ENCODE data around the gene SELENOM.
"Not testable (repeated sequence)": the region's sequence is repeated elsewhere in the genome, so short reads cannot be mapped to it uniquely, and the experiment has no call there.

The SELENOM gene

GRCh38 chr22:31089160-31090100 lies 17.9 kb downstream of the SELENOM start:
- DNase-seq, result peak; percentile 52

DNA sequence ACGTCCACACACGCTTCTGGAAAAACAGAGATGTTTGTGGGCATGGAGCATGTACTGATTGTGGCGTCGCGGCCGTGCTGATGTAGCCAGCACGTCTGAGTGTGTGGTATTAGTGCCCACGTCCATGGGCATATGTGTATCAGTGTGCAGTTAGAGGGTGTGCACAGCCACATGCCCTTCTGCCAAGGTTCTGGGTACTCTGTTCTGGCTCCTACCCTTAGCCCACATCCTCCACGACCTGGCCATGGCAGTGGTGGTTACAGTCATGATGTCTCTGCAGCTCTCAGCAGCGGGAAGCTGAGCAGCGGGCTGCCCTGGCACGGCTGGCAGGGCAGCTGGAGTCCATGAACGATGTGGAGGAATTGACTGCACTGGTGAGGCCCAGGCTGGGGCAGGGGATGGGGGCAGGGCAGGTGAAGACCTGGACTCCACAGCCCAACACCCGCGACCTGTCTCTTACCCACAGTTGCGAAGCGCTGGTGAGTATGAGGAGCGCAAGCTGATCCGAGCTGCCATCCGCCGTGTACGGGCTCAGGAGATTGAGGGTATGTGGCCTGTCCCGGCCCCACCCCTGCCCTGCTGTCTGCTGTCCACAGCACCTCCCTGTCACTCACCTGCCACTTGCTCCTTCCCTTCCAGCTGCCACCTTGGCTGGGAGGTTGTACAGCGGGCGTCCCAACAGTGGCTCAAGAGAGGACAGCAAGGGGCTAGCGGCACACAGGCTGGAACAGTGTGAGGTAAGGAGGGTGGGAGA lies 19.0 kb downstream of the SELENOM start:
- DNase-seq, result no peak

GRCh38 chr22:31087744-31088215 lies 19.6 kb downstream of the SELENOM start:
- no peak for DNase-seq

- no peak for DNase-seq
Observed at GRCh38 chr22:31086703-31087330, 20.6 kb downstream of the SELENOM start.

GRCh38 chr22:31085928-31086327 lies 21.4 kb downstream of the SELENOM start:
- no peak for DNase-seq

GRCh38 chr22:31085493-31085824 lies 21.9 kb downstream of the SELENOM start:
- peak; percentile 80 for DNase-seq

GRCh38 chr22:31084811-31085492 lies 22.4 kb downstream of the SELENOM start:
- DNase-seq, result peak; percentile 80

GRCh38 chr22:31083923-31084810 lies 23.2 kb downstream of the SELENOM start:
- DNase-seq, result no peak

GRCh38 chr22:31083377-31083768 lies 24.0 kb downstream of the SELENOM start:
- no peak for DNase-seq

- DNase-seq, result no peak
Observed at GRCh38 chr22:31082606-31083376, 24.6 kb downstream of the SELENOM start.

- DNase-seq, result no peak
Observed at GRCh38 chr22:31081963-31082605, 25.3 kb downstream of the SELENOM start.

- DNase-seq, result peak; percentile 80
Observed at GRCh38 chr22:31080848-31081649, 26.3 kb downstream of the SELENOM start, which contains the start of gene SMTN. SMTN (plus strand) TSS chr22:31081318; CDS start chr22:31083259, 1,941 bp downstream.

DNA sequence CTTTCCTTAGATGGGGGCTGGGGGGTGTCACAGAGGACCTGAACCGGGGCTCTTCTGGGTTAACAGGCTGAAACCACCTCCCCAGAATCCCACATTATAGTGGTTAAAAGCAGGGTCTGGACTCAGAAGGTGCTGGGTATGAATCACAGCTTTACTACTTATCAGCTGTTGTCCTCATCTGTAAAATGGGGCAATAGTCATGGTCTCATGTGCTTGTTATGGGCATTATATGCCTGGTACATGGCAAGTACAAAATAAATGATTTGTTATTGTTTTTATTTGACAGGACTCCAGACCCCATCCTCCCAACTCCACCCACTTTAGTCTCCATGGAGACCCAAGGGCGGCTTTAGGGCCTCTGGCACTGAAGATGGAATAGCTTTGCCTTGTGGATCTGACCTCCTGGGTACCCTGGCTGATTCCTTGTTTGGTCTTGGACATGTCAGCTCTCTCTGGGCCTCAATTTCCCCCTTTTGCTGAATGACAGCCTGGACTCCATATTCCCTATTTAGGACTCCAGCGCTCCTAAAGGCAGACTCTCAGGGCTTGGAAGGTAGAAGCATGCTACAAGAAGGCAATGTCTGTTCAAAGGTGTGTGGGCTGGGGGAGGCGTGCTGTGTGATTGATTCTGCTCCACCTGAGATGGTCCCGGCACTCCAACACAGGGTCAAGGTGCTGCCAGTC lies 27.1 kb downstream of the SELENOM start:
- DNase-seq, result no peak

DNA sequence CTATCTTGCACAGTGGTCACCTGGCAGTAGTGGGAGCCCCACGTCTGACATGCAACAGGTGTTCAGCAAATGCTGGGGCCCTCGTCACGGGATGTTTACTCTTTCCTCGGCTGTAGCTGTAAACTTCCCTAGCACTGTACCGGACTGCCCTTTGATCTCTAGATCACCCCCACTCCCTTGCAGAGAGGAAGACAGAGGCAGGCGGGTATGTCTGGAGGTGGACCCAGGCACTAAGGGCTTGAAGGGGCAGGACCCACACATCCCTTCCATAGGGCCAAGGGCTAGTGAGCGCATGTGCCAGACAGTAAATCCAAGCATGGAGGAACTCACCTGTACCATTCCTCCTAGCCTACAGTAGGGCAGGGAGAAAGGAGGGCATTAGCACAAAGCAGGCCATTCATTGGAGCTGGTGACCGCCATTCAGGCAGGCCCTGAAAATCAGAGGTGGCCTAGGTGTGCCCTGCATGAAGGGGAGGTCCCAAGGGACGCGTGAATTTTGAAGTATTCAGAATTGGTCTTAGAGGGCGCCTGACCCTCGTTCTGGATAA lies 28.2 kb downstream of the SELENOM start:
- DNase-seq, result no peak

DNA sequence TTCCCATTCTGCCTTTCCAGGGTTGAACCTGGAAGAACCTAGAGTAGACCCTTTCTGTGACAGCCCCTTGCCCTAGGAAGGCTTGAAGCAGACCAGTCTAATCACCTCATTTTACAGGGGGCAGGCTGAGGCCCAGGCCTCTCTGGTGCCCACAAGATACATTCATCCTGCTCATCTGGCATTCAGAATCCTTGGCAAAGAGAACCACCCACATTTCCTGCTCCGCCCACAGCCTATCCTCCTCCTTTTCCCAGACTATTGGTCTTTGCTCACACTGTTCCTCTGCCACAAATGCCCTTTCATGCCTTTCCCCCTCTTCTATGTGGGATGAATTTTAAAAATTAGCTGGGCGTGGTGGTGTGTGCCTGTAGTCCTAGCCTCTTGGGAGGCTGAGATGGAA lies 29.0 kb downstream of the SELENOM start:
- not testable (repeated sequence) for DNase-seq

- no peak for DNase-seq
Observed at GRCh38 chr22:31077681-31078080, 29.7 kb downstream of the SELENOM start.

DNA sequence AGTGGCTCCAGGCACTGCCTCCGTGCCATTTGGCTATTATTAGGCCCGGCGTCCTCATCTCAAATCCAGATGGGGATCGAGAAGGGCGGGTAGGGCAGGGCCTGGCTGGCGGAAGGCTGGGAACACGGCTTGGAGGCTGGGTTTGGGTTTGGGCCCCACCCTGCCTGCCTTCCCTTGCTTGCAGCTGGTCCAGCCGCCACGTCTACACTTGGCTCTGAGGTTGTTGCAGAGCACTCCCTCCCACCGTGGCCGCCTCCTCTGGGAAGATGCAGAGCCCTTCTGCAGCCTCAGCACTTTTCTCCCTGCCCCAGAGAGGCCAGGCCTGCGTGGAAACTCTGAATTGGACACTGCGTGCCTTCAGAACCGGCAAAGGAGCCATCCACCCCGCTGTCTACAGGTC lies 31.4 kb downstream of the SELENOM start:
- DNase-seq, result no peak

DNA sequence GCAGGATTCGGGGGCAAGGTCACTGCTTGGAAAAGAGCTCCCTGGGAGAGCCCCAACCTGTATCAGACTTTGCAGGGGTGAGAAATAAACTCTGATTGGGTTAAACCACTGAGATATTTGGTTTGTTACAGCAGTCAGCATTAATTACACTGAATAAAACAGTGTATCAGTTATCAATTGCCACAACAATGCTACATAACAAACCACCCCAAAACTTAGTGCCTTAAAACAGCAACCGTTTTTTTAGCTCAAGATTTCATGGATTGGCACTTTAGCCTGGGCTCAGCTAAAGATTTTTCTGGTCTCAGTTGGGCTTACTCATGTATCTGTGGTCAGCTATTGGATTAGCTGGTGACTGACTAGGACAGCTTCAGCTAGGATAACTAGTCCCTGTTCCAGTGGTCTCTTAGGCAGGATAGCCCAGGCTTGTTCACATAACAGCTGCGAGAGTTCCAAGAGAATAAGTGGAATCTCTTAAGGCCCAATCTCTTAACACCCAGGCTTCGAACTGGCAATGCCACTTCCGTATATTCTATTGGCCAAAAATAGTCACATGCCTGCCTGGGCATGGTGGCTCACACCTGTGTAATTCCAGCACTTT lies 33.7 kb downstream of the SELENOM start:
- DNase-seq, result not testable (repeated sequence)
